ENCODE results near the gene MAN1A1.

GRCh38 chr6:119148825-119149525 is 200.6 kb downstream of the MAN1A1 start:
- TF ChIP-seq, protein P1, sequence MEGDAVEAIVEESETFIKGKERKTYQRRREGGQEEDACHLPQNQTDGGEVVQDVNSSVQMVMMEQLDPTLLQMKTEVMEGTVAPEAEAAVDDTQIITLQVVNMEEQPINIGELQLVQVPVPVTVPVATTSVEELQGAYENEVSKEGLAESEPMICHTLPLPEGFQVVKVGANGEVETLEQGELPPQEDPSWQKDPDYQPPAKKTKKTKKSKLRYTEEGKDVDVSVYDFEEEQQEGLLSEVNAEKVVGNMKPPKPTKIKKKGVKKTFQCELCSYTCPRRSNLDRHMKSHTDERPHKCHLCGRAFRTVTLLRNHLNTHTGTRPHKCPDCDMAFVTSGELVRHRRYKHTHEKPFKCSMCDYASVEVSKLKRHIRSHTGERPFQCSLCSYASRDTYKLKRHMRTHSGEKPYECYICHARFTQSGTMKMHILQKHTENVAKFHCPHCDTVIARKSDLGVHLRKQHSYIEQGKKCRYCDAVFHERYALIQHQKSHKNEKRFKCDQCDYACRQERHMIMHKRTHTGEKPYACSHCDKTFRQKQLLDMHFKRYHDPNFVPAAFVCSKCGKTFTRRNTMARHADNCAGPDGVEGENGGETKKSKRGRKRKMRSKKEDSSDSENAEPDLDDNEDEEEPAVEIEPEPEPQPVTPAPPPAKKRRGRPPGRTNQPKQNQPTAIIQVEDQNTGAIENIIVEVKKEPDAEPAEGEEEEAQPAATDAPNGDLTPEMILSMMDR (IDR thresholded peaks at IDR 0.05; ENCODE audit: insufficient read depth, low read length, poor library complexity, severe bottlenecking) = no peak
- TF ChIP-seq EZH2phosphoT487 (conservative IDR thresholded peaks at IDR 0.05; ENCODE audit: low read length) = no peak

All from SU-DHL-6 (cell line).